Astrocyte (in vitro differentiated cells and primary cell): ENCODE results near the gene DKC1.

Experiments used
- EZH2 ChIP-seq: IDR thresholded peaks from 2 replicates; pipeline ENCODE4 v1.6.1; 2012; ENCODE audit warnings: mild to moderate bottlenecking, low read length, inconsistent platforms; ENCODE audit not compliant: insufficient read depth
- TF ChIP-seq, protein P1 (sequence below): IDR thresholded peaks from 2 replicates; pipeline ENCODE4 v1.5.1; 2011; ENCODE audit warnings: low read depth, mild to moderate bottlenecking, inconsistent platforms, low read length, moderate library complexity; ENCODE audit not compliant: insufficient read depth

DNA sequence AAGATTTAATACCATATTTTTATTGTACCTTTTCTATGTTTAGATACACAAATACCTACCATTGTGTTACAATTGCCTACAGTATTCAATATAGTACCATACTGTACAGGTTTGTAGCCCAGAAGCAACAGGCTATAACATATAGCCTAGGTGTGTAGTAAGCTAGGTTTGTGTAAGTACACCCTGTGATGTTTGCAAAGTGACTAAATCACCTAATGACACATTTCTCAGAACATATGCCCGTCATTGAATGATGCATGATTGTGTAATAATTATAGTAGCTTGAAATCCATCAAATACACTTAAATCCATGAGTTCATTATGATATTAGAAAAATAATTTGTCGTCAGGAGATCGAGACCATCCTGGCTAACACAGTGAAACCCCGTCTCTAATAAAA lies 42.6 kb upstream of the DKC1 start:
- TF ChIP-seq, protein P1, sequence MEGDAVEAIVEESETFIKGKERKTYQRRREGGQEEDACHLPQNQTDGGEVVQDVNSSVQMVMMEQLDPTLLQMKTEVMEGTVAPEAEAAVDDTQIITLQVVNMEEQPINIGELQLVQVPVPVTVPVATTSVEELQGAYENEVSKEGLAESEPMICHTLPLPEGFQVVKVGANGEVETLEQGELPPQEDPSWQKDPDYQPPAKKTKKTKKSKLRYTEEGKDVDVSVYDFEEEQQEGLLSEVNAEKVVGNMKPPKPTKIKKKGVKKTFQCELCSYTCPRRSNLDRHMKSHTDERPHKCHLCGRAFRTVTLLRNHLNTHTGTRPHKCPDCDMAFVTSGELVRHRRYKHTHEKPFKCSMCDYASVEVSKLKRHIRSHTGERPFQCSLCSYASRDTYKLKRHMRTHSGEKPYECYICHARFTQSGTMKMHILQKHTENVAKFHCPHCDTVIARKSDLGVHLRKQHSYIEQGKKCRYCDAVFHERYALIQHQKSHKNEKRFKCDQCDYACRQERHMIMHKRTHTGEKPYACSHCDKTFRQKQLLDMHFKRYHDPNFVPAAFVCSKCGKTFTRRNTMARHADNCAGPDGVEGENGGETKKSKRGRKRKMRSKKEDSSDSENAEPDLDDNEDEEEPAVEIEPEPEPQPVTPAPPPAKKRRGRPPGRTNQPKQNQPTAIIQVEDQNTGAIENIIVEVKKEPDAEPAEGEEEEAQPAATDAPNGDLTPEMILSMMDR = no peak
- TF ChIP-seq EZH2 = no peak
